Measurements from ENCODE around the gene NRG3.

Gene NRG3

DNA sequence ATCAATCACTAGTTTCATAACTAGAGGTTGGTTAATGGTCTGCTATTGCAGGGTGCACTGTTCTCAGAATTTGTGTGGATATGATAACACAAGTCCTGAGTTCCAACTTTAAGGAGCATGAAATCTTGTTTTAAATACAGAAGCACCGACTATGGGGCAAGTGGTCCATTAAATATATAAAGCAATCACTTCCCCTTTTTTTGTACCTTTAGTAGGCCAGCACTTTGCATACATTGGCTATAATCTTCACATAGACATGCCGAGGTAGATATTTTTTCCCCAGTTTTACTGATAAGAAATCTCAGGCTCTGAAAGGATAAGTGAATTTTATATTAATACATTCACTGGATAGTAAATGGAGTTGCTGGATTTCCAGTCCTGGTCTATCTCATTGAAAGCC is 286.3 kb downstream of the NRG3 start:
- no peaks in the 10 kb centered on the region for H3K27me3 ChIP-seq
- no peak overlapping the region for H3K4me3 ChIP-seq
- no peaks in the 10 kb centered on the region for H3K36me3 ChIP-seq
- H3K4me1 ChIP-seq, result no peaks in the 10 kb centered on the region
- intact Hi-C loops (cut with DNase I; ENCODE audit: low total_unique reads), result no loop called here
- DNase-seq, result no peak
- no peaks in the 10 kb centered on the region for H3K9me3 ChIP-seq
- no peak overlapping the region for H3K27ac ChIP-seq
- TF ChIP-seq, protein P1, sequence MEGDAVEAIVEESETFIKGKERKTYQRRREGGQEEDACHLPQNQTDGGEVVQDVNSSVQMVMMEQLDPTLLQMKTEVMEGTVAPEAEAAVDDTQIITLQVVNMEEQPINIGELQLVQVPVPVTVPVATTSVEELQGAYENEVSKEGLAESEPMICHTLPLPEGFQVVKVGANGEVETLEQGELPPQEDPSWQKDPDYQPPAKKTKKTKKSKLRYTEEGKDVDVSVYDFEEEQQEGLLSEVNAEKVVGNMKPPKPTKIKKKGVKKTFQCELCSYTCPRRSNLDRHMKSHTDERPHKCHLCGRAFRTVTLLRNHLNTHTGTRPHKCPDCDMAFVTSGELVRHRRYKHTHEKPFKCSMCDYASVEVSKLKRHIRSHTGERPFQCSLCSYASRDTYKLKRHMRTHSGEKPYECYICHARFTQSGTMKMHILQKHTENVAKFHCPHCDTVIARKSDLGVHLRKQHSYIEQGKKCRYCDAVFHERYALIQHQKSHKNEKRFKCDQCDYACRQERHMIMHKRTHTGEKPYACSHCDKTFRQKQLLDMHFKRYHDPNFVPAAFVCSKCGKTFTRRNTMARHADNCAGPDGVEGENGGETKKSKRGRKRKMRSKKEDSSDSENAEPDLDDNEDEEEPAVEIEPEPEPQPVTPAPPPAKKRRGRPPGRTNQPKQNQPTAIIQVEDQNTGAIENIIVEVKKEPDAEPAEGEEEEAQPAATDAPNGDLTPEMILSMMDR (IDR thresholded peaks at IDR 0.05), result no peak

DNA sequence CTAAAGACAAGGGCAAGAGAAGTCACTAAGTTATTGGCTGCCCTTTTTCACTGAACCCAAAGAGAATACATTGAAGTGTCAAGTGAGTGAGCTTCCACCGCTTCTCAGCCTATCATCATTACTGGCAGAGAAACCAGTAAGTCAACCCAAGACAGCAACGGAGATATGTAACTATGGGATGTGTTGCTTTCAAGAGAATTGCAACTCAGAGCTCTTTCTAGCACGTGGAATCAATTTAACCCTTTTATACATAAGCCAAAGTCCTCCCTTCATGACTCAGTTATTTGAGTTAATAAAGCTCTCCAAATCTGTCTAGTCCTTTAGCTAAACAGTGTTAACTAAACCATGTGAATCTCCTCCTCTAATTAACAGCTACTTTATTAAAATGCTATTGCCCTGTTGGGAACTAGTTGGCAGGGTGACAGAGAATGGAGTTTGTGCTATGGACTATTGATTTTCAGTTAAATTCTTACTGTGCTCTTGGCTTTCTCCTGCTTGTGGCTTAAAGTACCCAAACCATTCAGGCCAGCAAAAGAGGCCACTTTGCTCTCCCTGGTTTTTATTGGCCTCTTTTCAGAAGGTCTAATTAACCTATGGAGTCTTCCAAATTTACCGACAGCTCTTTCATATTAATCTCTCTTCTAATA is 287.7 kb downstream of the NRG3 start:
- no peak for DNase-seq
- TF ChIP-seq, protein P1 (IDR thresholded peaks at IDR 0.05), result no peak
- no peaks in the 10 kb centered on the region for H3K27me3 ChIP-seq
- intact Hi-C loops (cut with DNase I; ENCODE audit: low total_unique reads), result no loop called here
- no peak overlapping the region for H3K27ac ChIP-seq
- H3K9me3 ChIP-seq, result no peaks in the 10 kb centered on the region
- H3K36me3 ChIP-seq, result no peaks in the 10 kb centered on the region
- no peak overlapping the region for H3K4me3 ChIP-seq
- H3K4me1 ChIP-seq, result no peaks in the 10 kb centered on the region

DNA sequence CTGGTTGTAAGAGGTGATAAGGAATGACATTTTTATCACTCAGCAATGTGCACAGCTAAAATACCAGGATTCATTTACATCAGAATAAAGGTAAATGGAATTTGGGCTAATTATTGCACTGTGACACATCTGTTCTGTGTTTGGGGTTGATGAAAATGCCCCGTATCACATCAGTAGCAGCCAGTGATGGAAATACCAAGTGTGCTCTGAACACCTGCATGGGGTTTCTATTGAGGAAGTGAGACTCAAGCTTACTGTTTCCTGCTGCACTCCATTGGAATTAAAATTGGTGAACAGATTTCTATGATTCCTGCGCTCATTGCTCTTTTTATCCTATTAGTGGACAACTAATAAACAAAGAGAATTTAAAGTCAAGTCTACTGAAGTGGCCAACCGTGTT is 296.9 kb downstream of the NRG3 start:
- intact Hi-C loops (cut with DNase I; ENCODE audit: low total_unique reads), result no loop called here
- no peaks in the 10 kb centered on the region for H3K9me3 ChIP-seq
- no peak overlapping the region for H3K4me3 ChIP-seq
- H3K27ac ChIP-seq, result no peak overlapping the region
- TF ChIP-seq, protein P1 (IDR thresholded peaks at IDR 0.05), result no peak
- DNase-seq, result no peak
- H3K4me1 ChIP-seq, result no peaks in the 10 kb centered on the region
- no peaks in the 10 kb centered on the region for H3K36me3 ChIP-seq
- no peaks in the 10 kb centered on the region for H3K27me3 ChIP-seq

DNA sequence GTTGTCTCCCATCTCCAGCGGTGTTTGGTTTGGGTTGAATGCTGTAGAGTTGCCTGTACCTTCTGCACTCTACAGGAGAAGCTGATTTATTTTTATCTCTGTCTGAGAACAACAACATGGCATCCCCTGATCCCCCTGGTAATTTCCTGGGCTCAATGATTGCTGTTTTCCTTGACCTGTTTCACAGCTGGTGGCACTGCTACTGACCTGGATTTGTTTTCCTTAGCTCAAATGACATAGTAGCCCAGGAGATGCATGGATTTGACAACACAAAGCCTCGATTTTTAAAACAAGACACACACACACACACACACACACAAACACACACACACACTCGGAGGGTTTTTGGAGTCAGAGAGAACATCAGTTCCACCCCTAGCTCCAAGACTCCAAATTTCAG is 301.6 kb downstream of the NRG3 start:
- no peak overlapping the region for H3K27ac ChIP-seq
- no peak overlapping the region for H3K4me3 ChIP-seq
- no peaks in the 10 kb centered on the region for H3K9me3 ChIP-seq
- TF ChIP-seq, protein P1 (IDR thresholded peaks at IDR 0.05), result no peak
- no peak for DNase-seq
- H3K4me1 ChIP-seq, result no peaks in the 10 kb centered on the region
- no peaks in the 10 kb centered on the region for H3K27me3 ChIP-seq
- intact Hi-C loops (cut with DNase I; ENCODE audit: low total_unique reads), result no loop called here
- H3K36me3 ChIP-seq, result no peaks in the 10 kb centered on the region

DNA sequence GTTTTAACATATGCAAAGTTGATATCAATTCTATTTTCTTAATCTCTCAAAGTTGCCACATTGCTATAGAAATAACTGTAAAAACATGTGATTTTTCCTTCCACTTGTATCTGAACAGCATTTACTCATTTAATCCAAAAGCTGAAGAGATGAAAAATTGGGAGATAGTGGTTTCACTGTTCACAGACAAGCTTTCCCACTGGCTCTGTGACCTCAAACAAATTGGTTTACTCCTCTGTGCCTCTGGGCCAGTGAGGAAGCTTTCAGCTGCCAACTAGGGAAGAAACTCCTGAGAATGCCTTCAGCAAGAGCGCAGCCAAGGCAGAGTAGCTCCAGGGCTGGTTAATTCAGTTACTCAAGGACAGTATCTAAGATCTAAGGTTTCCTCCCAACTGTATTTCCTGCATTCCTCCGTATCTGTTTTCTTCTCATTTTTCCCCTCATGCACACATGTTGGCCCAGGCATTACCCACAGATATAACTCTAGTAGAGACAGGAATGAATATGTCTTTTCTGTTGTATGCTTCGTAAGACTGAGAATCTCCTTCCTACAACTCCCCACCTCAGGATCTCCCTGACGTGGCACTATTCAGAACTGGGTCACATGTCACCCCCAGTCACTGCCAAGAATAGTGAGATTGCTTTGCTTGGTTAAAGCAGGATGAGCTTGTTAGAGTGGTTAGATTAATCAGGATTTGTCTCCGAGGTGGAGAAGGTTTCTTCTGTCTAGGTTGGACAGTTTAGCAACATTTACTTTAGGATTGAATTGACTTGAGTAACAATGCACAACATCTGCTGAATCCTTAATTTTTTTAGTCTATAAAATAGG is 315.7 kb downstream of the NRG3 start:
- TF ChIP-seq, protein P1 (IDR thresholded peaks at IDR 0.05), result no peak
- Histone ChIP-seq H3K4me3 (no peak overlapping the region), H3K27ac (no peak overlapping the region), H3K27me3 (no peaks in the 10 kb centered on the region), H3K4me1 (no peaks in the 10 kb centered on the region), H3K9me3 (no peaks in the 10 kb centered on the region), H3K36me3 (no peaks in the 10 kb centered on the region)
- intact Hi-C loops (cut with DNase I; ENCODE audit: low total_unique reads), result no loop called here
- no peak for DNase-seq

All from tibial artery (tissue), 4 donors.